ENCODE data around the gene BPIFB3. TPM values are rescaled to one million over a fixed set of nuclear protein-coding genes. Genes with fewer than 3 reads are reported as not detected.

The BPIFB3 gene
- total and polyA plus RNA-seq, 2 experiments from 2014 or later = not detected

DNA sequence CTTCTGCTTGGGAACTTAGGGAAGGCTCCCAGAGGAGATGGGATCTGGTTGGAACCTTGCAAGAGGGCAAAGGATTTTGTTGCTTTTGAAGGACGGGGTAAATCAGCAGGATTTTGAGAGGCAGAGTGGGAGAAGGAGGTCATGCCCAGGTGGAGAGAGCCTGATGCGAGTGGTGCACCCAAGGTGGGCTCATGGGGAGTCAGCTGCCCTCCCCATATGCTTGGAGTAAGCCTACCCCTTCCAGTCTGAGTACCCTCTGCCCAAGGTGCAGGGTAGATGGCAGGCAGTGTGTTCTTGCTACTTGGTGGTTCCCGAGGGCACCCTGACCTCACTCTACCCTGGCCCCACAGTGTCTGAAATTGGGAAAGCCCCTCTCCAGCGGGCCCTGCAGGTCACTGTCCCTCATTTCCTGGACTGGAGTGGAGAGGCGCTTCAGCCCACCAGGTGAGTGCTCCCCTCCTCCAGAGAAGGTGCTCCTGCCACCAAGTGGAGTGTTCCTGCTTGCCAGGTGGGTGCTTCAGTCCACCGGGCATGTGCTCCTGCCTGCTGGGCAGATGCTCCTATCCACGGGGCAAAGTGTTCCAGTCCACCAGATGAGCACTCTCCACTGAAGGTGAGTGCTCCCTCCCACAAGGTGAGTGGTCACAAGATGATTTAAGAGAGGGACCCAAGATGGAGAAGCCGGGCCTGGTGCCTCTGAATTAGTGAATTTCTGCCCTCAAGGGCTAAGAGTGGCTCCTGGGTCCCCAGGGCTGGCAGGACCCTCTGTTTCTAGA lies 42.8 kb upstream of the BPIFB3 start:
- H3K4me3 ChIP-seq = no peak overlapping the region
- TF ChIP-seq, protein P1, sequence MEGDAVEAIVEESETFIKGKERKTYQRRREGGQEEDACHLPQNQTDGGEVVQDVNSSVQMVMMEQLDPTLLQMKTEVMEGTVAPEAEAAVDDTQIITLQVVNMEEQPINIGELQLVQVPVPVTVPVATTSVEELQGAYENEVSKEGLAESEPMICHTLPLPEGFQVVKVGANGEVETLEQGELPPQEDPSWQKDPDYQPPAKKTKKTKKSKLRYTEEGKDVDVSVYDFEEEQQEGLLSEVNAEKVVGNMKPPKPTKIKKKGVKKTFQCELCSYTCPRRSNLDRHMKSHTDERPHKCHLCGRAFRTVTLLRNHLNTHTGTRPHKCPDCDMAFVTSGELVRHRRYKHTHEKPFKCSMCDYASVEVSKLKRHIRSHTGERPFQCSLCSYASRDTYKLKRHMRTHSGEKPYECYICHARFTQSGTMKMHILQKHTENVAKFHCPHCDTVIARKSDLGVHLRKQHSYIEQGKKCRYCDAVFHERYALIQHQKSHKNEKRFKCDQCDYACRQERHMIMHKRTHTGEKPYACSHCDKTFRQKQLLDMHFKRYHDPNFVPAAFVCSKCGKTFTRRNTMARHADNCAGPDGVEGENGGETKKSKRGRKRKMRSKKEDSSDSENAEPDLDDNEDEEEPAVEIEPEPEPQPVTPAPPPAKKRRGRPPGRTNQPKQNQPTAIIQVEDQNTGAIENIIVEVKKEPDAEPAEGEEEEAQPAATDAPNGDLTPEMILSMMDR (IDR thresholded peaks at IDR 0.05; ENCODE audit: low read depth, low read length) = no peak
- no peak overlapping the region for H3K27ac ChIP-seq
- no peaks in the 10 kb centered on the region for H3K4me1 ChIP-seq (ENCODE audit: low read depth)
- H3K9me3 ChIP-seq (ENCODE audit: low read depth) = no peaks in the 10 kb centered on the region
- H3K27me3 ChIP-seq = peaks cover 3% of the 10 kb centered on the region
- no peak for DNase-seq (ENCODE audit: low read depth in 1 of 2, low spot score in 1 of 2)
- H3K36me3 ChIP-seq = no peaks in the 10 kb centered on the region

DNA sequence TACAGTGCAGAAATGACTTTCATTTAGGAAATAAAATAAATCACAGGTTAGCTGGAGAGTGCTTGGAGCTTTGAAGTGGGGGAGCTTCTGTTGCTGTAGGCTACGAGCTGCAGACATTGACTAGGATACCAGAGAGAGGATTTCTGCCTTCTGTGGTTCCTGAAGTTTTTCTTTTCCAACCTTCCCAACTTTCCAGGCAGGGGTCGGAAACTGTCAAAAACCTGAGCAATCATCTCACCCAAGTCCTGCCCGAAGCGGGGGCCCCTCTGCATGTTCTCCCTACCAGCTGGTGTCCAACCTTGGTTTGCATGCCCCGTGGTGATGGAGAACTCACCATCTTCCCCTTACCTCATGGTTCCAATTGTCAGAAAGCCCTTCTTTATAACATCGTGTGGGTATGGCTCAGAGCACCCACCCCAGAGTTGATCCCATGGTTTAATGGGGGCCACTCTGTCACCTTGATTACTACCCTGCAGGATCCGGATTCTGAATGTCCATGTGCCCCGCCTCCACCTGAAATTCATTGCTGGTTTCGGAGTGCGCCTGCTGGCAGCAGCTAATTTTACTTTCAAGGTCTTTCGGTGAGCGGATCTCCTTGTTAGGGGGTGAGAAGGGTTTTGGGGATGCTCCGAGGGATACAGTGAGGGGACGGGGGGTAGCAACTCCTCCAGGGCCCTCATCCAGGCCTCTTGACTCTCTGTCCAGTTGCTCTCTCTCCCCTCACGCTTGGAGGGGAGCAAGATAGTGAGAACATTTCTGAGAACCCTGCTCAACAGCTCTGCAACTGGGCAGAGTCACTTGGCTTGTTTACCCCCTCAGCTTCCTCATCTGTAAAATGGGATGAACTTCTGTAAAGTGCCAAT lies 41.1 kb upstream of the BPIFB3 start:
- Histone ChIP-seq H3K27me3 (peaks cover 3% of the 10 kb centered on the region), H3K27ac (no peak overlapping the region), H3K9me3 (ENCODE audit: low read depth) (no peaks in the 10 kb centered on the region), H3K36me3 (no peaks in the 10 kb centered on the region), H3K4me3 (no peak overlapping the region), H3K4me1 (ENCODE audit: low read depth) (no peaks in the 10 kb centered on the region)
- TF ChIP-seq, protein P1 (IDR thresholded peaks at IDR 0.05; ENCODE audit: low read depth, low read length) = no peak
- no peak for DNase-seq (ENCODE audit: low read depth in 1 of 2, low spot score in 1 of 2)

DNA sequence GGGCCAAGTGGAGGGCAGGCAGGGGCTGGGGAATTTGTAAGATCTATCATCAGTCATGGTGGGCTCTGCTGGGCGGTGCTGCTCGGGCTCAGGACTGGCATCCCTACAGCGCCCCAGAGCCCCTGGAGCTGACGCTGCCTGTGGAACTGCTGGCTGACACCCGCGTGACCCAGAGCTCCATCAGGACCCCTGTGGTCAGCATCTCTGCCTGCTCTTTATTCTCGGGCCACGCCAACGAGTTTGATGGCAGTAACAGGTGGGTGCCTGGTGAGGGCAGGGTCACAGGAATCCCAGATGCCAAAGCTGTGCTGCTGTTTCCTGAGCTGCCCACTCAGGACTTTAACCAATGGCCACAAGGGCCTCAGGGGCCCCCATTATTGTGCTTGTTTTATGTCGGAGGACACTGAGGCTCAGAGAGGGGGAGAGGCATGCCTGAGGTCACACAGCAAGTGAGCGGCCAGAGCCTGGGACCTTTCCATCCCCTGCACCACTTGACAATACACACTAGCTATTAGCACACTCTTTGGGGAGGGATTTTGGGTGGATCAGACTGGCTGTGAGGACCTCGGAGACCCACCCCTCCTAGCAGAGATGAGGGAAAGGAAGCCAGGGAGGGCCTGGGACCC lies 39.9 kb upstream of the BPIFB3 start:
- Histone ChIP-seq H3K4me1 (ENCODE audit: low read depth) (no peaks in the 10 kb centered on the region), H3K27ac (no peak overlapping the region), H3K4me3 (no peak overlapping the region), H3K9me3 (ENCODE audit: low read depth) (no peaks in the 10 kb centered on the region), H3K36me3 (no peaks in the 10 kb centered on the region), H3K27me3 (peaks cover 3% of the 10 kb centered on the region)
- TF ChIP-seq, protein P1 (IDR thresholded peaks at IDR 0.05; ENCODE audit: low read depth, low read length) = no peak
- no peak for DNase-seq (ENCODE audit: low read depth in 1 of 2, low spot score in 1 of 2)

DNA sequence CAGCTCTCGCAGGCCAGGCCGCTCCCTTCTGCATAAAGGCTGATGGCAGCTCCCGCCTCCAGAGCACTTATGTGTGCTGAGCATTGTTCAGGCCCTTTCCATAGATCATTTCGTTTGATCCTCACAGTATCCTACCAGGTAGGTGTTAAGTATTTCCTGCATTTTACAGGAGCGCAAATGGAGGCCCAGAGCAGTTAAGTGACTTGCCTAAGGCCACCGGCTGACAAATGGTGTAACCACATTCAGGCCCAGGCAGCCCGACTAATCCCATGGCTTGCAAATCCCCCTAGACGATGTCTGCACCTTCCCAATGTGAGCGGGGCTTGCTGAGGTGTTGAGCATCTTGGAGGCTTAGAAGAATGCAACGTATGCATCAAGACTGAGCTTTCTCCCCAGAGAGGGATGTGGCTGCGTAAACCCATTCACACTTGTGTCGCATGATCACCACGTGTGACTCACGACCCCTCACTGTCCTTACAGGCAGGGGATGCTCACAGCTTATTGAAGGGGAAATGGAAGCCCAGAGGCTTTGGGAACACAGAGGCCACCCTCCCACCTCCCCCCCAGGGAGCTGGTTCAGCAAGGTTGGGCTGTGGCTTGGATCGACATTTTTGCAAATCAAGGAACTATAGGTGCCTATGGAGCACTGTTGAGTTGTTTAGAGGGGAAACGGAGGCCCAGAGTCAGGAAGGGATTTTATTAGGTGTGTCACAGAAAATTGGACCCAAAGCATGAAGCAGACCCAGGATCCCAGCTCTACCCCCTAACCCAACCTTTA lies 39.2 kb upstream of the BPIFB3 start:
- Histone ChIP-seq H3K27me3 (peaks cover 3% of the 10 kb centered on the region), H3K36me3 (no peaks in the 10 kb centered on the region), H3K9me3 (ENCODE audit: low read depth) (no peaks in the 10 kb centered on the region), H3K4me1 (ENCODE audit: low read depth) (no peaks in the 10 kb centered on the region), H3K4me3 (no peak overlapping the region), H3K27ac (no peak overlapping the region)
- no peak for DNase-seq (ENCODE audit: low read depth in 1 of 2, low spot score in 1 of 2)
- TF ChIP-seq, protein P1 (IDR thresholded peaks at IDR 0.05; ENCODE audit: low read depth, low read length) = no peak

DNA sequence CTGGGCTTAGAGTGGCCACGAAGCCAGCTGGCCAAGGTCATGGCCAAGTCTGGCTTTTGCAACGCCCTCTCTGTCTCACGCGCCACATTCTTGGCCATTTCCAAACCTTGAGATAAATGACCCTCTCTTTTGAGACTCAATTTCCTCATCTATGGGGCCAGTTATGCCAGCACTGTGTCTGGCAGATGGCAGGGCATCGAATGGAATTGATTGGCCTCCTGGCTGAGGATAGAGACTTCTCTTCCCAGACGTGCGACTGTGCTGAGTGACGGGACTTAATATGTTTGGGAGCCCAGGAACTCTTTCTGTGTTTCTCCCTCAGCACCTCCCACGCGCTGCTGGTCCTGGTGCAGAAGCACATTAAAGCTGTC lies 38.6 kb upstream of the BPIFB3 start:
- Histone ChIP-seq H3K4me3 (no peak overlapping the region), H3K36me3 (no peaks in the 10 kb centered on the region), H3K9me3 (ENCODE audit: low read depth) (no peaks in the 10 kb centered on the region), H3K4me1 (ENCODE audit: low read depth) (no peaks in the 10 kb centered on the region), H3K27ac (no peak overlapping the region), H3K27me3 (peaks cover 3% of the 10 kb centered on the region)
- no peak for DNase-seq (ENCODE audit: low read depth in 1 of 2, low spot score in 1 of 2)
- TF ChIP-seq, protein P1 (IDR thresholded peaks at IDR 0.05; ENCODE audit: low read depth, low read length) = no peak
